HEK293 (cell line): ENCODE data around the gene RDH16.

Source experiments
- CTCF ChIA-PET: fragments of 350-600 bp; formaldehyde crosslinking; extraction: SDS; loops from one replicate; lab custom pipeline; 2021; ENCODE audit warnings: antibody characterized with exemption; lab: Yijun Ruan, JAX
- POLR2A ChIA-PET: fragments of 300-600 bp; formaldehyde crosslinking; extraction: SDS; loops from one replicate; lab custom pipeline; 2020; ENCODE audit warnings: antibody characterized with exemption, inconsistent platforms; lab: Yijun Ruan, JAX
- H3K27ac ChIP-seq: fragments of 200-500 bp; sonication (Bioruptor generic); 2 replicates; pipeline ENCODE4 v1.5.1; 2014; ENCODE audit warnings: low read depth, low read length, control low read depth, inconsistent platforms; ENCODE audit errors: extremely low read depth
- H3K36me3 ChIP-seq, 2 experiments: fragments of 200-500 bp in 1 of 2; sonication (Bioruptor generic) in 1 of 2; 1 replicate in 1 of 2; 2 replicates in 1 of 2; pipeline ENCODE4 v1.5.1; 2014 to 2017; ENCODE audit warnings: inconsistent platforms in 2 of 2, low read length in 2 of 2; ENCODE audit not compliant: control insufficient read depth in 2 of 2, insufficient read depth in 1 of 2
- H3K4me1 ChIP-seq: fragments of 200-500 bp; sonication (Bioruptor generic); 2 replicates; pipeline ENCODE4 v1.5.1; 2014; ENCODE audit warnings: mild to moderate bottlenecking, low read length, inconsistent platforms; ENCODE audit not compliant: control insufficient read depth, insufficient read depth
- H3K4me3 ChIP-seq: 2 replicates; pipeline ENCODE4 v1.5.1; 2011; ENCODE audit warnings: low read depth, mild to moderate bottlenecking, control low read depth, low read length, moderate library complexity
- H3K9me3 ChIP-seq: fragments of 200-500 bp; sonication (Bioruptor generic); 2 replicates; pipeline ENCODE4 v1.5.1; 2014; ENCODE audit warnings: low read depth, low read length, inconsistent platforms; ENCODE audit not compliant: control insufficient read depth, insufficient read depth
- BCL6B ChIP-seq: fragments of 450-650 bp; formaldehyde crosslinking; IDR thresholded peaks from 2 replicates; pipeline ENCODE4 v1.5.1; 2017; ENCODE audit warnings: missing biosample characterization, missing genetic modification characterization
- FEZF1 ChIP-seq: fragments of 450-650 bp; formaldehyde crosslinking; IDR thresholded peaks from 2 replicates; pipeline ENCODE4 v1.5.1; 2016; ENCODE audit warnings: missing biosample characterization, missing genetic modification characterization
- GLIS2 ChIP-seq: fragments of 450-650 bp; formaldehyde crosslinking; IDR thresholded peaks from 2 replicates; pipeline ENCODE4 v1.5.1; 2016; ENCODE audit warnings: missing biosample characterization, missing genetic modification characterization
- HOXD13 ChIP-seq: sonication (generic); formaldehyde crosslinking; IDR thresholded peaks from 2 replicates; pipeline ENCODE4 v1.8.0; 2022; ENCODE audit warnings: missing genetic modification reagents, borderline replicate concordance
- KLF10 ChIP-seq: fragments of 450-650 bp; IDR thresholded peaks from 2 replicates; pipeline ENCODE4 v1.5.1; 2018; ENCODE audit warnings: missing biosample characterization, mild to moderate bottlenecking, missing genetic modification characterization
- PRDM1 ChIP-seq: fragments of 450-650 bp; formaldehyde crosslinking; IDR thresholded peaks from 2 replicates; pipeline ENCODE4; 2016; ENCODE audit warnings: missing biosample characterization, missing genetic modification characterization
- PRDM6 ChIP-seq: fragments of 450-650 bp; formaldehyde crosslinking; IDR thresholded peaks from 2 replicates; pipeline ENCODE4 v1.5.1; 2017; ENCODE audit warnings: missing biosample characterization, missing genetic modification characterization
- ZBTB1 ChIP-seq: fragments of 450-650 bp; formaldehyde crosslinking; IDR thresholded peaks from 2 replicates; pipeline ENCODE4 v1.5.1; 2016; ENCODE audit warnings: missing biosample characterization, missing genetic modification characterization
- ZBTB44 ChIP-seq: fragments of 450-650 bp; IDR thresholded peaks from 2 replicates; pipeline ENCODE4 v1.5.1; 2018; ENCODE audit warnings: missing biosample characterization, mild to moderate bottlenecking, missing genetic modification characterization
- ZBTB48 ChIP-seq: fragments of 450-650 bp; formaldehyde crosslinking; IDR thresholded peaks from 2 replicates; pipeline ENCODE4 v1.5.1; 2016; ENCODE audit warnings: missing biosample characterization, missing genetic modification characterization
- ZBTB49 ChIP-seq: fragments of 450-650 bp; formaldehyde crosslinking; IDR thresholded peaks from 2 replicates; pipeline ENCODE4 v1.5.1; 2016; ENCODE audit warnings: missing biosample characterization, missing genetic modification characterization, low read depth
- ZFHX2 ChIP-seq: fragments of 450-650 bp; formaldehyde crosslinking; conservative IDR thresholded peaks from 2 replicates; pipeline ENCODE4 v1.5.1; 2016; ENCODE audit warnings: missing biosample characterization, missing genetic modification characterization
- ZFP69B ChIP-seq: fragments of 450-650 bp; formaldehyde crosslinking; IDR thresholded peaks from 2 replicates; pipeline ENCODE4 v1.5.1; 2016; ENCODE audit warnings: missing biosample characterization, missing genetic modification characterization
- ZNF132 ChIP-seq: fragments of 450-650 bp; formaldehyde crosslinking; IDR thresholded peaks from 2 replicates; pipeline ENCODE4 v1.5.1; 2017; ENCODE audit warnings: missing biosample characterization, missing genetic modification characterization, borderline replicate concordance
- ZNF155 ChIP-seq: fragments of 450-650 bp; formaldehyde crosslinking; IDR thresholded peaks from 2 replicates; pipeline ENCODE4 v1.5.1; 2016; ENCODE audit warnings: missing biosample characterization, missing genetic modification characterization
- ZNF175 ChIP-seq: fragments of 450-650 bp; formaldehyde crosslinking; IDR thresholded peaks from 2 replicates; pipeline ENCODE4 v1.5.1; 2016; ENCODE audit warnings: missing biosample characterization, missing genetic modification characterization
- ZNF24 ChIP-seq: fragments of 450-650 bp; formaldehyde crosslinking; IDR thresholded peaks from 2 replicates; pipeline ENCODE4 v1.5.1; 2016; ENCODE audit warnings: missing biosample characterization, missing genetic modification characterization
- ZNF311 ChIP-seq: fragments of 450-650 bp; formaldehyde crosslinking; IDR thresholded peaks from 2 replicates; pipeline ENCODE4 v1.5.1; 2017; ENCODE audit warnings: missing biosample characterization, missing genetic modification characterization, borderline replicate concordance
- ZNF366 ChIP-seq: fragments of 450-650 bp; formaldehyde crosslinking; conservative IDR thresholded peaks from 2 replicates; pipeline ENCODE4 v1.5.1; 2016; ENCODE audit warnings: missing biosample characterization, missing genetic modification characterization
- ZNF529 ChIP-seq: fragments of 450-650 bp; formaldehyde crosslinking; IDR thresholded peaks from 2 replicates; pipeline ENCODE4 v1.5.1; 2017; ENCODE audit warnings: missing genetic modification characterization, missing biosample characterization; ENCODE audit not compliant: insufficient replicate concordance
- ZNF530 ChIP-seq: fragments of 450-650 bp; formaldehyde crosslinking; IDR thresholded peaks from 2 replicates; pipeline ENCODE4 v1.5.1; 2016; ENCODE audit warnings: low read depth, missing biosample characterization, missing genetic modification characterization
- ZNF548 ChIP-seq: fragments of 450-650 bp; formaldehyde crosslinking; IDR thresholded peaks from 2 replicates; pipeline ENCODE4 v1.5.1; 2016; ENCODE audit warnings: missing biosample characterization, missing genetic modification characterization
- ZNF629 ChIP-seq: fragments of 450-650 bp; formaldehyde crosslinking; IDR thresholded peaks from 2 replicates; pipeline ENCODE4 v1.5.1; 2017; ENCODE audit warnings: missing biosample characterization, missing genetic modification characterization
- ZNF776 ChIP-seq: fragments of 450-650 bp; formaldehyde crosslinking; IDR thresholded peaks from 2 replicates; pipeline ENCODE4 v1.5.0; 2017; ENCODE audit warnings: missing biosample characterization, missing genetic modification characterization, borderline replicate concordance
- ZNF777 ChIP-seq: fragments of 450-650 bp; formaldehyde crosslinking; IDR thresholded peaks from 2 replicates; pipeline ENCODE4 v1.5.1; 2017; ENCODE audit warnings: missing biosample characterization, missing genetic modification characterization, borderline replicate concordance
- ZNF837 ChIP-seq: fragments of 450-650 bp; formaldehyde crosslinking; IDR thresholded peaks from 2 replicates; pipeline ENCODE4 v1.5.1; 2016; ENCODE audit warnings: missing biosample characterization, missing genetic modification characterization

The RDH16 gene

GRCh38 chr12:56957229-56958052 is at the start of gene RDH16:
Gene RDH16, minus strand, starts transcription at chr12:56957608. Its CDS starts 146 bp downstream, at chr12:56957462.
- TF ChIP-seq ZNF629 (tag by site-specific recombination) = no peak
- no peak for TF ChIP-seq ZNF311 (tag by site-specific recombination)
- no peak for TF ChIP-seq ZNF777 (tag by site-specific recombination)
- TF ChIP-seq ZNF548 (tag by site-specific recombination) = no peak
- no peak for TF ChIP-seq GLIS2
- TF ChIP-seq ZNF837 (tag by site-specific recombination) = no peak
- TF ChIP-seq ZNF24 (tag by site-specific recombination) = no peak
- TF ChIP-seq ZNF132 (tag by site-specific recombination) = no peak
- no peak for TF ChIP-seq PRDM1 (tag by site-specific recombination)
- no peak for TF ChIP-seq HOXD13 (CRISPR knock-in tag)
- TF ChIP-seq ZBTB48 (tag by site-specific recombination) = no peak
- no peak for TF ChIP-seq ZNF155 (tag by site-specific recombination)
- TF ChIP-seq BCL6B (tag by site-specific recombination) = no peak
- CTCF ChIA-PET = no interaction called here
- POLR2A ChIA-PET = interaction anchor here (0.5 kb wide), 1 partner anchor 32 kb away, joined by 3 read pairs; no protein-coding TSS in a partner anchor
- Histone ChIP-seq H3K4me1 (no peaks in the 10 kb centered on the region), H3K4me3 (no peak within 1 kb of the TSS), H3K9me3 (no peaks in the 10 kb centered on the region), H3K27ac (no peak within 1 kb of the TSS), H3K36me3 (no peaks in the 10 kb centered on the region)

GRCh38 chr12:57006809-57007475 is 49.5 kb upstream of the RDH16 start:
- peak overlapping the region; percentile 19; the same call in 1 of the 2 replicates for H3K4me3 ChIP-seq
- no peaks in the 10 kb centered on the region for H3K9me3 ChIP-seq
- ChIA-PET CTCF (interaction anchor here (0.6 to 9.7 kb wide), 25 partner anchors 12 to 279 kb away, joined by 3 to 117 read pairs (median 8); partner anchors contain the start of genes MYO1A, PRIM1, STAT6 and TAC3), POLR2A (no interaction called here)
- peaks cover 11 to 30% of the 10 kb centered on the region in 2 experiments for H3K36me3 ChIP-seq
- H3K27ac ChIP-seq = no peak overlapping the region
- peaks cover 4% of the 10 kb centered on the region; the same call in 1 of the 2 replicates for H3K4me1 ChIP-seq
- TF ChIP-seq ZNF175 (no peak), ZNF366 (tag by site-specific recombination) (no peak), ZNF776 (no peak), FEZF1 (tag by site-specific recombination) (no peak), ZBTB49 (no peak), PRDM6 (tag by site-specific recombination) (no peak), ZNF530 (tag by site-specific recombination) (no peak), ZNF529 (no peak), ZBTB1 (no peak), KLF10 (tag by site-specific recombination) (no peak), ZBTB44 (tag by site-specific recombination) (no peak), ZFHX2 (tag by site-specific recombination) (no peak), ZFP69B (tag by site-specific recombination) (no peak)
